NCI-H2196 (cell line): Measurements from ENCODE around the gene KIF25.
A peak's percentile ranks its signal among the peaks of the same experiment; 100 is the strongest.
"Not testable (repeated sequence)": the region's sequence is repeated elsewhere in the genome, so short reads cannot be mapped to it uniquely, and the experiment has no call there.

Source experiments
- DNase-seq: peaks from one replicate; lab custom pipeline; 2025; ENCODE audit not compliant: unreplicated experiment; lab: John Stamatoyannopoulos, UW

The KIF25 gene

DNA sequence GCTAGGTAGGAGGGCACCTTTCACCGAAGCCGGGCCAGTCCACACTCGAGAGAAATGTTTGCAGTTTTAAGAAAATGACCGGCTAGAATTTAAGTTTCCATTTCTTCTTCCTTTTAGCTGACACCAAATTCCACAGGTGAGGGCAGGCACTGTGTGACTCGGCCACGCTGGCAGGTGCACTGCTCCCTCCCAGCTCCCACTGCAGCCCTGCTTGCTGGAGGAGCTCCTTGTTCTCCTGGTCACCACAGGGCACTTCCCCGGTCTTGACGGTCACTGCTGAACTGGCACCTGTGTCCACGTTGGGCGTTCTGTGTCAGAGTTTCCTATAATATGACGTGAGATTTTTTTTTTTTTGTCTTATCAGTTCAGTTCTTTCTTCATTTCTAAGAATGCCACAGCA, 3.6 kb upstream of the KIF25 start:
- no peak for DNase-seq

DNA sequence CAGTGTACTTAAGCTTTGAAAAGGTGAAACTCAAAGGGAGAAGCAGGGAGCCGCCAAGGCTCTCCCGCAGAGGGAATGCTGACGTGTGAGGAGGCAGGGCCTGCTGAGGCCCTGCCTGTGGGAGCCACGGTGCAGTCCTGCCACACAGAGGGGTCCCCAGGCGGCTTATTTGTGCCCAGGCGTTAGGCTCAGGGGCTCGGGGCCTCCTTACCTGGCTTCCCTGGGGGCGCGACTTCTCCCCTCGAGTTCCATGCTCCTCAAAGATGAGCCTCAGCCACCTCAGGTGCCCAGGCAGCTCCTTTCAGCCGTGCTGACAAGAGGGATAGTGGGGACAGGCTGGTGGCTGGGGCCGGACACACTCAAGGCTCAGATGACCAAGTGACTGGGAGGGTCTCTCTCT, 2.2 kb upstream of the KIF25 start:
- DNase-seq = no peak

DNA sequence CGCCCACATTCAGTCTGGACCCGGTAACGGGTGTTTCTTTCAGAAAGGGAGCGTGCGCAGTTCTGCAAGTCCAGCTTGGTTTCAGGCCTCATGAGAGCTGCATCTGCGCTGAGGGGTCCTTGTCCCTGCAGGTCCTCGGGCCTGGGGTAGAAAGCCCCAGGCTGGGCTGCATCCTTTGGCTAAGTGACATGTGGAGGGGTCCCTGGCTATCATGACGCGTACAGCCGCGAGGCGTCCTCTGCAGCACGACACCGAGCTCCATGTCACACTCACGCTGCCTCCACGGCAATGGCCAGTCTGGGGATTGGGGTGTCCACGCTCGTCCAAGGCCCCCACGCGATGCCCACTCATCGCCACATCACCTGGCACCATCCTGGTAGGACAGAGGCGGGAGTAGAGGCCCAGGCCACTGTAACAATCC, 1.7 kb upstream of the KIF25 start:
- DNase-seq = no peak

DNA sequence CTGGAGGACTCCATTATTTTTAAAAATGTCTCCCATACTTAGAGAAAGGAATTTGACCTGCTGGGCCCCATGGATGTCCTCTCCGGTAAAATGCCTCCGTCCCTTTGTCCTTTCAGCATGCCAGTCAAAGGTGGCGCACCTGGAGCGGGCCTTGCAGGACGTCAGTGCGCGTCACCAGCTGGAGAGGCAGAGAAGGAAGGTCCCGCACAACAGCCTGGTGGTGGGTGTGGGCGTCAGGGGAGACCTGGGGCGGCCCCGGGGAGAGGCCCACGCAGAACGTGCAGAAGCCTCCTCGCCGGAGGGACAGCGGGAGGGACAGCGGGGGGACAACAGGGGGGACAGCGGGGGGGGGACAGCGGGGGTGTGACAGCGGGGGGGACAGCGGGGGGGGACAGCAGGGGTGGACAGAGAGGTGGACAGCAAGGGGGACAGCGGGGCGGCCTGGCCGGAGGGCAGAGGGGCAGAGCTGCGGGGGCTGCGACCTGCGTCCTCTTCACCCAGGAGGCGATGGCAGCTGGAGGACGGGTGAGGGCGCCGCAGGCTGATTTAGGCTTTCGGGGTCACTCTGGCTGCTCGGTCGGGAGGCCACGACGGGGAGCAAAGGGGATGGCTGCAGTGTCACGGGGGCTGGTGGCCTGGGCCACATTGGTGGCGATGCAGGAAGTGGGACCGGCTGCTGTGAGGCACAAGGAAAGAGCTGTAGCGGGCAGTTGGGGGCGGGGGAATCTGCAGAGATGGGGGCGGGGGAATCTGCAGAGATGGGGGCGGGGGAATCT, 859 bp upstream of the KIF25 start:
- no peak for DNase-seq

DNA sequence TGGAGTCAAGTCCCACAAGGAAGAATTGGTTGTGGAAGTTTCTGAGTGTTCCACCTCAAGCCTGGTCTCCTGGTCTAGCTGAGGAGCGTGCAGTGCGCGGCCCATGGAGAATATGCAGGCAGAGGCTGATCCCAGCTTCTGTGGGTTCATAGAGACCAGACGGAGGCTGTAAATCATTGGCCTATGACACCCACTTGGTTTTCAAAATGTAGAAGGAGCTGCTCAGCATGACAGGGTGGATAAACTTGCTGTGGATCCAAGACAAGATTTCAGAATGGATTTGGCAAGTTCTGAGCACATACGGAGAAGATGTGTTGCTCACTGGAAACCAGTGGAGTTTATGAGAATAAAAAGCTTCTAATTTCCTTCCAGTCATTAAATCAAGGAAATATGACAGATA, 744 bp downstream of the KIF25 start:
- no peak for DNase-seq

DNA sequence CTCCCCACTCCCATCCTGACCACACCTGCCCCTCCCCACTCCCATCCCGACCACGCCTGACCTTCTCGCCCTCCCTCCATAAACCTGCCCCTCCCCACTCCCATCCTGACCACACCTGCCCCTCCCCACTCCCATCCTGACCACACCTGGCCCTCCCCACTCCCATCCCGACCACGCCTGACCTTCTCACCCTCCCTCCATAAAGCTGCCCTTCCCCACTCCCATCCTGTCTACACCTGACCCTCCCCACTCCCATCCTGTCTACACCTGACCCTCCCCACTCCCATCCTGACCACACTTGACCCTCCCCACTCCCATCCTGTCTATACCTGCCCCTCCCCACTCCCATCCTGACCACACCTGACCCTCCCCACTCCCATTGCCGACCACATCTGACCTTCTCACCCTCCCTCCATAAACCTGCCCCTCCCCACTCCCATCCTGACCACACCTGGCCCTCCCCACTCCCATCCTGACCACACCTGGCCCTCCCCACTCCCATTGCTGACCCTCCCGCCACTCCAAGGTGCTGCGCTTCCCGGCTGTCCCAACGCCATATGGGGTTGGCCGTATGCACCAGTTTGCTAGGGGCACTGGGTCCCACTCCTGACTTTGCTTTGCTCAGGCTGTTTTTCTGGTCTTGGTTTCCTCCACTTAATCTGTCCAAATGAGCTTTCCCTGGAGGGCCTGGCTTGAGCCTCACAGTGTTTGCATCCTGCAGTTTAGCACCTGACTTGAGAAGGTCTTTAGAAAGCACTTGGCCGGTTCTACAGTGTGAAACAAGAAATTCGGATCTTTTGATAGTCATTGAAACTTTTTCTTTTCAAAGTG, 2.9 kb downstream of the KIF25 start:
- no peak for DNase-seq

DNA sequence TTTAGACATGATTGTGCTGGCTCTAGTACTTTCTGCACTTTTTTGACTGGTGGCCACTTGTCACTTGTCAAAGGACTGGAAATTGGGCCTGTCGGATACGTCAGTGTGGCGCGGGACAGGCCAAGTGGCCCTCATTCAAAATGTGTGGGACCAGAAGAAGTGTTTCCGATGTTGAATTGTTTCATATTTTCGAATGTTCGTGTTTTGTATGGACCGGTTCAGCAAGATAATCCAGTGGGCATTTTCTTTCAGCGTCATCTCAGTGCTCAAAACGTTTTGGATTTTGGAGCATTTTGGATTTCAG, 3.5 kb downstream of the KIF25 start:
- DNase-seq = no peak

GRCh38 chr6:168001514-168001913, 4.0 kb downstream of the KIF25 start:
- not testable (repeated sequence) for DNase-seq

- no peak for DNase-seq
These were observed 5.3 kb downstream of the KIF25 start for GRCh38 chr6:168002804-168003203.

GRCh38 chr6:168004023-168004422, 6.6 kb downstream of the KIF25 start:
- no peak for DNase-seq

GRCh38 chr6:168004945-168005344, 7.5 kb downstream of the KIF25 start:
- DNase-seq = no peak

DNA sequence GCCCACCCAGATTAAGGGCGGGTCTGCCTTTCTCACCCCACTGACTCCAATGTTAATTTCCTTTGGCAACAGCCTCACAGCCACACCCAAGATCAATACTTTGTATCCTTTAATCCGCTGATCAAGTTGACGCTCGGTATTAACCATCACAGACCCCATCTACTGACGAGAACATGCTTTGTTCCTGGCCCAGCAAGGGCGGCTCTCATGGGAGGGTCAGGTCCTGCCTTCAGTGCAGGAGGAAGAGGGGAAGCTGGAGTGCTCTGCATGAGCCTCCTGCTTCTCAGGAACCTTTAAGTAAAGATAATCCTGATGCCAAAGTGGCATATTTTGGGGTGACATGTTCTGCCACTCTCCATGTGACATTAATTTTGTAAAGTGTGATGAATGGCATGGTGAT, 8.3 kb downstream of the KIF25 start:
- no peak for DNase-seq

DNA sequence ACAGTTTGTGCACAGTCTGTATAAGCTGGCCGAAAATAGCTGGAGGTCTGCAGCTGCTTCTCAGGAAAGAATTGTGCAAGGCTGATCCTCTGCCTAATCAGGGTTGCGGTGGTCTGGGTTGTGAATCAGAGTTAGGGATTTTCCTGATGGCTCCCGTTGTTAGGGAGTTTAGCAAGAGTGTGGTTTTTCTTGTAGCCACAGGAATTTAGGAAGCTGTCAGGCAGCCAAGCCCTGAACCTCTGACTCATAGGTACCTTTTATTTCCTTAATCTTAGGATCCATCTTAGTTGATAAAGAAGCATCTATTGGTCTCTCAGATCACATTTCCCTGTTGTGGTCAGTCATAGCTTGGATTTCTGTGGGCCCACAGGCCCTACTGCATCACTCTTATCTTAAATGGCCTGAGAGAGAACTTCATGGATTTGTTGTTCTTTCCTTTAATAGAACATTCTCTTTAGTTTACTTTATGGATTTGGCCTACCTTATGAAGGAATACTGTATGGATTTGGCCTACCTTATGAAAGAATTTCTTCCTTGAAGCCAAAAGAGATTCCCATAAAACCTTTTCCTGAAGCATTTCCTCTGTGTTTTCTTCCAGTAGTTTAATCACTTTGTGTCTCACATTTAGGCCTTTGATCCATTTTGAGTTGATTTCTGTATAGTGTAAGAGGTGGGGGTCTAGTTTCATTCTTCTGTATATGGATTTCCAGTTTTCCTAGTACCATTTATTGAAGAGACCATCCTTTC, 10.3 kb downstream of the KIF25 start:
- DNase-seq = peak; percentile 44

DNA sequence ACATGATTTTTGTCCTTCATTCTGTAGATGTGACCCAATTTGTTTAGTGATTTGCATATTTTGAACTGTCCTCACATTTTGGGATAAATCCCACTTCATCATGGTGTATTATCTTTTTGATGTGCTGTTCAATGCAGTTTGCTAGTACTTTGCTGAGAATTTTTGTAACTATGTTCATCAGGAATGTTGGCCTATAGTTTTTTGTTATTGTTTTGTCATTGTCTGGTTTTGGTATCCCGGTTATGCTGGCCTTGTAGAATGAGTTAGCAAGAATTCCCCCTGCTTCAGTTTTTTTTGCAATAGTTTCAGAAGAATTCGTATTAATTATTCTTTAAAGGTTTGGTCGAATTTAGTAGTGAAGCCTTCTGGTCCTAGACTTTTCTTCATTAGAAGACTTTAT, 11.9 kb downstream of the KIF25 start:
- no peak for DNase-seq

- no peak for DNase-seq
These were observed 13.8 kb downstream of the KIF25 start for GRCh38 chr6:168011291-168011690.

- no peak for DNase-seq
These were observed 15.2 kb downstream of the KIF25 start for GRCh38 chr6:168012431-168013249.

DNA sequence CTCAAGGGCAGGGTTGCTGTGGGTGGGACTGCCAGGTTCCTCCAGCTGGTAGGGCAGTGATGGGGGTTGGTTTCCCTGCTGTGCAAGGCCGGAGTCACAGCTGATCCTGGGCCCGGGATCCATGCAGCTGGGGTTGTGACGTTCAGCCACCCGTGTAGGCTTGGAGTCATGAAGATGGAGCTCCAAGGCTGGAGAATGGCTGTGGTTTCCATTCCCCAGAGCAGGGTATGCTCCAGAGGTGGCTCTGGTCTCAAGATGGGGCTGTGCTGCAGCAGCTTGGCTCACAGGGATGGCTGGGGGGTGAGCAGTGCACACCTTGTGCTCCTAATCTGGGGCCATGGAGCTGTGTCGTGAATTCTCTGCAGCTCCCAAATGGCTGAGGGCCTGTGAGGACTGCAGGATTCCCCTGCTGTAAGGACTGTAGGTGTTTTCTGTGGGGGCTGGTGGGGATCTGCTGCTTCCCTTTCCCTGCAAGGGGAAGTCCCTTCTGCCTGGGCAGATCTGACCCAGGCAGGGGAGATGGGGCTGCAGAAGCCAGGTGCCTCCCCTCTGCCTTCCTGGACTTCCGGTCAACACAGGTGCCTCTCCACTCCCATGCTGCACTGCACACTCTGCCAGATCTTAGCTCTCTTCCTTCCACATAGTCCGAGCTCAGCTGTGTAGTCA, 15.9 kb downstream of the KIF25 start:
- DNase-seq = no peak

DNA sequence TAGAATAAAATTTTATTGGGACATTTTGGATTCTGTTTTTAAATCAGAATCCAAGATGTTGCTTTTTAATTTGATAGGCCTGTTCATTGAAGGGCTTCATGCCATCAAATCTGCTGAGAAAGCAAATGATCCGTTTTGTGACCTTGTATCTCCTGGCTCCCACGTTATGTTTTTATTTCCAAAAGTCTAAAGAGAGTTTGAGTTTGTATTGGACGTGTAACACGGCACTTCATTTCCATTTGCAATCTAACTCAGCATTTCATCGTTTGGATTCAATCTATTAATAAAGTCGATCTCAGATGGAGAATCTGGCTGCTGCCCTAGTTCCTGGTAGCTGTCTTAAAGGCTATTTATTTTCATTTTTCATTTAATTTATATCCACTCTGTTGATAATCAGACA, 17.0 kb downstream of the KIF25 start:
- DNase-seq = no peak

- no peak for DNase-seq
These were observed 17.5 kb downstream of the KIF25 start for GRCh38 chr6:168015009-168015408.

- no peak for DNase-seq
These were observed 18.2 kb downstream of the KIF25 start for GRCh38 chr6:168015482-168016175.
